KMS-11 (cell line): Measurements from ENCODE around the gene ATXN10.

Source experiments
- H2AFZ ChIP-seq: fragments of 200-600 bp; sonication (generic); 2 replicates; pipeline ENCODE4 v1.6.1; 2016; ENCODE audit warnings: antibody characterized with exemption, mixed run types, low read depth
- H3K27ac ChIP-seq: fragments of 200-600 bp; sonication (generic); 2 replicates; pipeline ENCODE4 v1.6.1; 2016; ENCODE audit warnings: mild to moderate bottlenecking, mixed run types
- H3K27me3 ChIP-seq: fragments of 200-600 bp; sonication (generic); 2 replicates; pipeline ENCODE4 v1.6.1; 2017; ENCODE audit warnings: mild to moderate bottlenecking, low read depth, mixed run types, moderate library complexity; ENCODE audit not compliant: insufficient read depth
- H3K36me3 ChIP-seq: fragments of 200-600 bp; sonication (generic); 2 replicates; pipeline ENCODE4 v1.6.1; 2017; ENCODE audit warnings: mild to moderate bottlenecking, mixed run types; ENCODE audit not compliant: insufficient read depth
- H3K4me1 ChIP-seq: fragments of 200-600 bp; sonication (generic); 2 replicates; pipeline ENCODE4 v1.6.1; 2016; ENCODE audit warnings: mild to moderate bottlenecking, low read depth, mixed run types; ENCODE audit not compliant: poor library complexity, severe bottlenecking
- H3K4me2 ChIP-seq: fragments of 200-600 bp; sonication (generic); 2 replicates; pipeline ENCODE4 v1.7.0; 2016; ENCODE audit warnings: mild to moderate bottlenecking, mixed run types
- H3K4me3 ChIP-seq: fragments of 200-600 bp; sonication (generic); IDR thresholded peaks from 2 replicates; pipeline ENCODE4 v1.6.1; 2017; ENCODE audit warnings: low read depth, low read length, mixed read lengths; ENCODE audit not compliant: insufficient read depth
- H3K79me2 ChIP-seq: fragments of 200-600 bp; sonication (generic); 2 replicates; pipeline ENCODE4 v1.6.1; 2016; ENCODE audit warnings: low read depth, mixed run types; ENCODE audit not compliant: insufficient read depth
- H3K9ac ChIP-seq: fragments of 200-600 bp; sonication (generic); 2 replicates; pipeline ENCODE4 v1.6.1; 2016; ENCODE audit warnings: mild to moderate bottlenecking, mixed run types
- H4K20me1 ChIP-seq: fragments of 200-600 bp; sonication (generic); 2 replicates; pipeline ENCODE4 v1.6.1; 2016; ENCODE audit warnings: mild to moderate bottlenecking, mixed run types; ENCODE audit not compliant: insufficient read depth
- TF ChIP-seq, protein P1 (sequence below): fragments of 200-600 bp; sonication (generic); conservative IDR thresholded peaks from 2 replicates; pipeline ENCODE4 v1.6.1; 2017; ENCODE audit warnings: low read depth, mild to moderate bottlenecking, antibody characterized with exemption, low read length, moderate library complexity, mixed read lengths

Gene ATXN10

DNA sequence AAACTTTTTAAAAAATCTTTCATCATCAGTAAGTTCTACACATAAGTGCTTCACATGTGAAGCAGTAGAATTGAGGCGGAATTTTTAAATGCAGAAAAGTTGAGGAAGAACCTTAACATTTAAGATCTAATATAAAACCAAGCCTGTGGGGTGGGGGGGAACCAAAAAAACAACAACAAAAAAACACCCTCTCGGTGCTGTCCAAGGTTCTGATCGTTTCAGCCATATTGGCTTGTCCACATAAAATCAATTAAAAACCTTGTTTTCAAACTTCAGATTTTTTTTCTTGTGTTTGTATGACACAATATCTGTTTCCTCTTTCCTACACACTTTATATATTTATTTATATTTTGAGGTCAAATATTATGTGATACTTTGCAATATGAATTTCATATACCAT lies 175.3 kb downstream of the ATXN10 start:
- H3K79me2 ChIP-seq = no peaks in the 10 kb centered on the region
- H3K27me3 ChIP-seq = no peaks in the 10 kb centered on the region
- H3K9ac ChIP-seq = no peak overlapping the region
- H2AFZ ChIP-seq = no peak overlapping the region
- H3K36me3 ChIP-seq = no peaks in the 10 kb centered on the region
- H3K4me1 ChIP-seq = no peaks in the 10 kb centered on the region
- H4K20me1 ChIP-seq = no peaks in the 10 kb centered on the region
- H3K4me3 ChIP-seq = no peak overlapping the region
- TF ChIP-seq, protein P1, sequence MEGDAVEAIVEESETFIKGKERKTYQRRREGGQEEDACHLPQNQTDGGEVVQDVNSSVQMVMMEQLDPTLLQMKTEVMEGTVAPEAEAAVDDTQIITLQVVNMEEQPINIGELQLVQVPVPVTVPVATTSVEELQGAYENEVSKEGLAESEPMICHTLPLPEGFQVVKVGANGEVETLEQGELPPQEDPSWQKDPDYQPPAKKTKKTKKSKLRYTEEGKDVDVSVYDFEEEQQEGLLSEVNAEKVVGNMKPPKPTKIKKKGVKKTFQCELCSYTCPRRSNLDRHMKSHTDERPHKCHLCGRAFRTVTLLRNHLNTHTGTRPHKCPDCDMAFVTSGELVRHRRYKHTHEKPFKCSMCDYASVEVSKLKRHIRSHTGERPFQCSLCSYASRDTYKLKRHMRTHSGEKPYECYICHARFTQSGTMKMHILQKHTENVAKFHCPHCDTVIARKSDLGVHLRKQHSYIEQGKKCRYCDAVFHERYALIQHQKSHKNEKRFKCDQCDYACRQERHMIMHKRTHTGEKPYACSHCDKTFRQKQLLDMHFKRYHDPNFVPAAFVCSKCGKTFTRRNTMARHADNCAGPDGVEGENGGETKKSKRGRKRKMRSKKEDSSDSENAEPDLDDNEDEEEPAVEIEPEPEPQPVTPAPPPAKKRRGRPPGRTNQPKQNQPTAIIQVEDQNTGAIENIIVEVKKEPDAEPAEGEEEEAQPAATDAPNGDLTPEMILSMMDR = no peak
- no peak overlapping the region for H3K4me2 ChIP-seq
- no peak overlapping the region for H3K27ac ChIP-seq

DNA sequence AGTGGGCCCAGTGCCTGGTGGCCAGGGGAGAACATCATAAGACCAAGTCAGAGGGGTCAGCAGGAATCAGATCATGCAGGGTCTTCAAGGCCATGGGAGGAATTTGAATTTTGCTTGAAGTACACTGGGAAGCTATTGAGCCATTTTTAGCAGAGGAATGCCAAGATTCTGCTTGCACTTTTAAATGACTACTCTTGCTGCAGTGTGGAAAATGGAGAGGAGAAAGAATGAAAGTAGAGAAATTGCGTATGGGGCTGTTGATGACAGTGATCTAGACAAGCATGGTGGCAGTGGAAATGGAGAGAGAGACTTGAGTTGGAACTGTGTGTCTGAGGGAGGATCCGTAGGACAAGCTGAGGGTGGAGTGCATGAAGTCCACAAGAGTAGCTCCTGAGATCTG lies 177.3 kb downstream of the ATXN10 start:
- Histone ChIP-seq H4K20me1 (no peaks in the 10 kb centered on the region), H3K27me3 (no peaks in the 10 kb centered on the region)

DNA sequence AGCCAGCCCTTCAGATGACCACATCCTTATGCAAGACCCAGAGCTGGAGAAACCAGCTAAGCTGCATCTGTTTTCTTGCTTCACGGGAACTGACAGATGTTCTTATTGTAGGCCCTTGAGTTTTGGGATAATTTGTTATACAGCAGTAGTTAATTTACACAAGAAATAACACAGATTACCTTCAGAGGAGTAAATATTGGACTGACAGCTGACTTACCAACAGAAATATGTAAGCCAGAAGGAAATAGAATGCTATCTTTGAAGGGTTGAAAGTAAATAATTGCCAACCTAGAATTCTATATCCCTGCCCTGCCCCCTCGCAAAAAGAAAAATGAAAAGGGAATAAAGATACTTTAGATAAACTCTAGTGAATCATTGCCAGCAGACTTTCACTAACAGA lies 181.2 kb downstream of the ATXN10 start:
- Histone ChIP-seq H3K79me2 (no peaks in the 10 kb centered on the region), H2AFZ (no peak overlapping the region), H3K27ac (no peak overlapping the region), H3K4me2 (no peak overlapping the region), H4K20me1 (no peaks in the 10 kb centered on the region), H3K36me3 (no peaks in the 10 kb centered on the region), H3K27me3 (no peaks in the 10 kb centered on the region), H3K4me3 (no peak overlapping the region), H3K9ac (no peak overlapping the region), H3K4me1 (no peaks in the 10 kb centered on the region)
- TF ChIP-seq, protein P1 = no peak

More for the DNA sequence above, 177.3 kb downstream of the ATXN10 start:
- TF ChIP-seq, protein P1 = no peak
- Histone ChIP-seq H3K4me2 (no peak overlapping the region), H3K27ac (no peak overlapping the region), H3K9ac (no peak overlapping the region), H3K36me3 (no peaks in the 10 kb centered on the region), H3K4me3 (no peak overlapping the region), H2AFZ (no peak overlapping the region), H3K4me1 (no peaks in the 10 kb centered on the region), H3K79me2 (no peaks in the 10 kb centered on the region)

DNA sequence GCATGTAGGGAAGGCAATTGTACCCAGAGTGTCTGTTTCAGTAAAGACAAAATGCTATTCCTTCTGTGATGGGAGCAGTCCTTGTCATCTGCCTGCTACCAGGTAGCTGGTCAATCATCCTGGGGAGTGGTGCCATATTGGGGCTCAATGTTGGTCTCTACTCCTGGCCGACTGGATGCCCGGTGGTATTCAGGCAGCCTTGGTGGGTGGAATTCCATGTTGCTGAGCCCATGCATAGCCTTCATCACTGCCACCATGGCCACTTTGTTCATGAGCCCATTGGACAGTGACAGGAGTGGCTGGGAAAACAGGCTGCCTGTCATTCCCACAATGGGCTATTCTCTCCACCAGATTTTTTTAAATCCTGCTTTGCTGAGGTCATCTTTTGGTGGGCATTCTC lies 184.3 kb downstream of the ATXN10 start:
- Histone ChIP-seq H3K79me2 (no peaks in the 10 kb centered on the region), H3K36me3 (no peaks in the 10 kb centered on the region), H2AFZ (no peak overlapping the region), H3K27me3 (no peaks in the 10 kb centered on the region), H3K4me2 (no peak overlapping the region), H3K9ac (no peak overlapping the region), H4K20me1 (no peaks in the 10 kb centered on the region), H3K4me1 (no peaks in the 10 kb centered on the region), H3K27ac (no peak overlapping the region), H3K4me3 (no peak overlapping the region)
- TF ChIP-seq, protein P1 = no peak
